GM12872 (cell line): Measurements from ENCODE around the gene EXOG.

ENCODE experiments used
- CTCF ChIP-seq: IDR thresholded peaks from 3 replicates; pipeline ENCODE4 v1.5.1; 2011; ENCODE audit warnings: low read depth, mild to moderate bottlenecking, low read length, moderate library complexity; ENCODE audit not compliant: insufficient read depth

Gene EXOG

GRCh38 chr3:38516669-38517068 is 20.5 kb downstream of the EXOG start:
- TF ChIP-seq CTCF: no peak

GRCh38 chr3:38519000-38519399 is 22.9 kb downstream of the EXOG start:
- TF ChIP-seq CTCF: no peak

GRCh38 chr3:38519651-38520050 is 23.5 kb downstream of the EXOG start:
- no peak for TF ChIP-seq CTCF

GRCh38 chr3:38521391-38521987 is 25.3 kb downstream of the EXOG start:
- TF ChIP-seq CTCF: peak; percentile 96

- no peak for TF ChIP-seq CTCF
Observed at GRCh38 chr3:38522002-38522401, 25.9 kb downstream of the EXOG start.

- TF ChIP-seq CTCF: no peak
Observed at GRCh38 chr3:38524141-38524739, 28.1 kb downstream of the EXOG start.

- TF ChIP-seq CTCF: no peak
Observed at GRCh38 chr3:38526792-38527191, 30.7 kb downstream of the EXOG start.
